ENCODE measurements around the gene PTPRN2. TPM values are rescaled to one million over a fixed set of nuclear protein-coding genes. Genes with fewer than 3 reads are reported as not detected.

PTPRN2 gene
- total RNA-seq, 2 experiments from 2014 or later: 0.70 TPM; not detected in 1

DNA sequence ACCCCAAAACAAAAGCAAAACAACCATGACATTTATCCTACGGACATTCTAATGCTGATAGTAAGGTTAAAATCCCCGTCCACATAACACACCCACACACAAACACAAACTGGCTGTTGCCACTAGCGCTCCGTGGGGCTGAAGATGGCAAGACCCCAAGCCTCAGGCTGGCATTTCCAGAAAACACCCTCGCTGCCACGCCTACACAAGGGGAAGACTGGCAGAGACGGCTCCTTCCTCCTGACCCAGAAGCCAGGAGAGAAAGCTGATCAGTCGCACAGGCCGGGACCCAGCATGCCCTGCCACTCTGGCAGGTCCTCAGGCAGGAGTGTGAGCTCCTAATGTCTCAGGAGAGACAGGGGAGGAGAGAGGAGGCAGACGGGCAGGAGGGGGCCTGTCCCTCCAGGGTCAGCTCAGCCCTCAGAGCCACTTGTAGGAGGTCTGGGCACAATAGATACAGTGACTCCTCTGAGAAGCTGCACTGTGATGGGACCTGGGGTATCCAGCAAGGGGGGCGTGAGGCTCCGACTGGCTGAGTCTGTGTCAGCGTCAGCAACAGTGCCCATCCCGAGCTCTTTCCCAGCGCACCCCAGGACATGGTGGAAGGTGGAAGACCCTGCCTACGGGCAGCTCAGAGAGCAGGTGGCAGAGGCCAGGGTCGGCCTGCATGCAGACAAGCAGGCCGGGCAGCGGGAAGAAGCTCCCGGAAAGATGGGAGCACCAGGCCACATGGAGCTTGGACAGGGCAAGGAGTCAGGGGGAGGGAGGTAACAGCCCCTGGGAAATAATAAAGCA, 326.9 kb downstream of the PTPRN2 start:
- Histone ChIP-seq H3K36me3 (ENCODE audit: insufficient read depth, low read length) (no peaks in the 10 kb centered on the region), H3K9me3 (ENCODE audit: low read length) (peaks cover 8% of the 10 kb centered on the region; the same call in 1 of the 2 replicates), H3K27ac (ENCODE audit: low read depth, low read length, poor library complexity, severe bottlenecking) (no peak overlapping the region), H3K4me2 (ENCODE audit: low read length) (no peak overlapping the region), H2AFZ (ENCODE audit: low read length) (no peak overlapping the region), H3K4me3 (ENCODE audit: low read depth, low read length, poor library complexity, severe bottlenecking) (no peak overlapping the region), H3K4me1 (ENCODE audit: insufficient read depth, low read length, poor library complexity, severe bottlenecking) (no peaks in the 10 kb centered on the region), H3K79me2 (ENCODE audit: insufficient read depth, low read depth, low read length) (no peaks in the 10 kb centered on the region), H3K9me2 (ENCODE audit: insufficient read depth, low read length) (no peaks in the 10 kb centered on the region), H4K20me1 (ENCODE audit: insufficient read depth, low read length) (no peaks in the 10 kb centered on the region)
- TF ChIP-seq, protein P1, sequence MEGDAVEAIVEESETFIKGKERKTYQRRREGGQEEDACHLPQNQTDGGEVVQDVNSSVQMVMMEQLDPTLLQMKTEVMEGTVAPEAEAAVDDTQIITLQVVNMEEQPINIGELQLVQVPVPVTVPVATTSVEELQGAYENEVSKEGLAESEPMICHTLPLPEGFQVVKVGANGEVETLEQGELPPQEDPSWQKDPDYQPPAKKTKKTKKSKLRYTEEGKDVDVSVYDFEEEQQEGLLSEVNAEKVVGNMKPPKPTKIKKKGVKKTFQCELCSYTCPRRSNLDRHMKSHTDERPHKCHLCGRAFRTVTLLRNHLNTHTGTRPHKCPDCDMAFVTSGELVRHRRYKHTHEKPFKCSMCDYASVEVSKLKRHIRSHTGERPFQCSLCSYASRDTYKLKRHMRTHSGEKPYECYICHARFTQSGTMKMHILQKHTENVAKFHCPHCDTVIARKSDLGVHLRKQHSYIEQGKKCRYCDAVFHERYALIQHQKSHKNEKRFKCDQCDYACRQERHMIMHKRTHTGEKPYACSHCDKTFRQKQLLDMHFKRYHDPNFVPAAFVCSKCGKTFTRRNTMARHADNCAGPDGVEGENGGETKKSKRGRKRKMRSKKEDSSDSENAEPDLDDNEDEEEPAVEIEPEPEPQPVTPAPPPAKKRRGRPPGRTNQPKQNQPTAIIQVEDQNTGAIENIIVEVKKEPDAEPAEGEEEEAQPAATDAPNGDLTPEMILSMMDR (conservative IDR thresholded peaks at IDR 0.05; ENCODE audit: low read length): no peak
- TF ChIP-seq EZH2phosphoT487 (IDR thresholded peaks at IDR 0.05; ENCODE audit: borderline replicate concordance, low read depth, low read length): no peak
- BruUV-seq (replicated peaks): no TSS peak
- ChIA-PET CTCF (ENCODE audit: unreplicated experiment) (no interaction called here), POLR2A (no interaction called here)
- intact Hi-C loops (cut with micrococcal nuclease; ENCODE audit: unreplicated experiment): no loop called here
- DNase-seq (ENCODE audit: low spot score): no peak

DNA sequence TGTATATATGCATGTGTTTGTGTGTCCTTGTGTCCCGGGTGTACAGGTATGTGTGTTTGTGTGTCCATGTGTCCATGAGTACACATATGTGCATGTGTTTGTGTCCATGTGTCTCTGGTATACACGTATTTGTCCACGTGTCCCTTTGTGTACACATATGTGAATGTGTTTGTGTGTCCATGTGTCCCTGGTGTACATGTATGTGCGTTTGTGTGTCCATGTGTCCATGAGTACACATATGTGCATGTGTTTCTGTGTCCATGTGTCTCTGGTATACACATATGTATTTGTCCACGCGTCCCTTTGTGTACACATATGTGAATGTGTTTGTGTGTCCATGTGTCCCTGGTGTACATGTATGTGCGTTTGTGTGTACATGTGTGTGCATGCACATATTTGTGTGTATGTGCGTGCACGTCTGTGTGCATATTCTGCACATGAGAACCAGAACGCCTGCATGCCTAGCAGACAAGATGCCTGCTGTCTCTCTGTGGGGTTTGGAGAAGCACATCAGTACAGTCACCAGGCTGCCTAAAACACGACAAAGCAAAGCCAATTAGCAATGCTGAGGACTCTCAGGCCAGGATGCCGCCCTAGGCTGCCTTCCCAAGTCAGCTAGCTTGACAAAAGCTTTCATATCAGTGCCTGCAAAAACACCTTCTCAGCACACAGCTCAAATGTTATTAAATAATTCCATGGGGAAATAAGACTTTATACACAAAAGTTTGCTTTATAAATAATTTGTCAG, 327.8 kb downstream of the PTPRN2 start:
- Histone ChIP-seq H3K27ac (ENCODE audit: low read depth, low read length, poor library complexity, severe bottlenecking) (no peak overlapping the region), H3K4me3 (ENCODE audit: low read depth, low read length, poor library complexity, severe bottlenecking) (no peak overlapping the region), H4K20me1 (ENCODE audit: insufficient read depth, low read length) (no peaks in the 10 kb centered on the region), H3K4me1 (ENCODE audit: insufficient read depth, low read length, poor library complexity, severe bottlenecking) (no peaks in the 10 kb centered on the region), H2AFZ (ENCODE audit: low read length) (no peak overlapping the region), H3K79me2 (ENCODE audit: insufficient read depth, low read depth, low read length) (no peaks in the 10 kb centered on the region), H3K4me2 (ENCODE audit: low read length) (no peak overlapping the region), H3K9me2 (ENCODE audit: insufficient read depth, low read length) (no peaks in the 10 kb centered on the region), H3K9me3 (ENCODE audit: low read length) (peaks cover 8% of the 10 kb centered on the region; the same call in 1 of the 2 replicates), H3K36me3 (ENCODE audit: insufficient read depth, low read length) (no peaks in the 10 kb centered on the region)
- no TSS peak for BruUV-seq (replicated peaks)
- POLR2A ChIA-PET: no interaction called here
- CTCF ChIA-PET (ENCODE audit: unreplicated experiment): no interaction called here
- intact Hi-C loops (cut with micrococcal nuclease; ENCODE audit: unreplicated experiment): no loop called here
- TF ChIP-seq, protein P1 (conservative IDR thresholded peaks at IDR 0.05; ENCODE audit: low read length): no peak
- DNase-seq (ENCODE audit: low spot score): no peak

DNA sequence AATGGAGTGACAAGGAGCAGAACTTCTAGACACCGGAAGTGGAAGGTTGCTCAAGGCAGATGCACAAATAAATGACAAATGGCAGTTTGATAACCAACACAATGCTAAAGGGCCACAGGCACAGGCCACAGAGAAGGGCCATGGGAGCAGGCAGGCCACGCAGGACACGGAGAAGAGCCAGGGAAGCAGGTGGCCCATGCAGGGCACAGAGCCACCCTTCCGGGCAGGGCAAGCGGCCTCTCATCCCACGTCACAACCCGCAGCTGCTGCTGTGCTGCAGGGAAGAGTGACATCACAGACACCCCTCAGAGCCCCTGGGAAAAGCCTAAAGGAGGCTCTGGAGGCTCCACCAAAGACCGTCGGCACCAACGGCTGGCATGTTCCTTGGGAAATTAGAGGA, 328.5 kb downstream of the PTPRN2 start:
- POLR2A ChIA-PET: no interaction called here
- BruUV-seq (replicated peaks): no TSS peak

More for the DNA sequence above, 328.5 kb downstream of the PTPRN2 start:
- Histone ChIP-seq H3K27ac (ENCODE audit: low read depth, low read length, poor library complexity, severe bottlenecking) (no peak overlapping the region), H3K4me2 (ENCODE audit: low read length) (no peak overlapping the region), H3K9me3 (ENCODE audit: low read length) (peaks cover 7% of the 10 kb centered on the region; the same call in 1 of the 2 replicates), H4K20me1 (ENCODE audit: insufficient read depth, low read length) (no peaks in the 10 kb centered on the region), H3K4me1 (ENCODE audit: insufficient read depth, low read length, poor library complexity, severe bottlenecking) (no peaks in the 10 kb centered on the region), H3K79me2 (ENCODE audit: insufficient read depth, low read depth, low read length) (no peaks in the 10 kb centered on the region), H2AFZ (ENCODE audit: low read length) (no peak overlapping the region), H3K36me3 (ENCODE audit: insufficient read depth, low read length) (no peaks in the 10 kb centered on the region), H3K4me3 (ENCODE audit: low read depth, low read length, poor library complexity, severe bottlenecking) (no peak overlapping the region), H3K9me2 (ENCODE audit: insufficient read depth, low read length) (no peaks in the 10 kb centered on the region)
- no peak for DNase-seq (ENCODE audit: low spot score)
- CTCF ChIA-PET (ENCODE audit: unreplicated experiment): no interaction called here
- intact Hi-C loops (cut with micrococcal nuclease; ENCODE audit: unreplicated experiment): no loop called here
- no peak for TF ChIP-seq EZH2phosphoT487 (IDR thresholded peaks at IDR 0.05; ENCODE audit: borderline replicate concordance, low read depth, low read length)
- TF ChIP-seq, protein P1 (conservative IDR thresholded peaks at IDR 0.05; ENCODE audit: low read length): no peak

Data from OCI-LY7 (cell line).